Fibroblast of the aortic adventitia (primary cell): ENCODE results near the gene SMC6. TPM values are rescaled to one million over a fixed set of nuclear protein-coding genes. Genes with fewer than 3 reads are reported as not detected.

ENCODE experiments used
- DNase-seq: peaks from one replicate; pipeline ENCODE4 v3.0.0-alpha.2; 2010; ENCODE audit warnings: low read depth
- H3K4me3 ChIP-seq: 2 replicates; pipeline ENCODE4 v1.5.1; 2011; ENCODE audit warnings: low read depth, mild to moderate bottlenecking, control low read depth, low read length, moderate library complexity
- total RNA-seq: library from RNA; depleted of rRNA; stranded (reverse); fragments of >200 nt; gene quantifications from 2 replicates; pipeline ENCODE4 v1.2.3, GENCODE V29; 2012; ENCODE audit warnings: low replicate concordance
- TF ChIP-seq, protein P1 (sequence below): IDR thresholded peaks from 2 replicates; pipeline ENCODE4 v1.5.1; 2011; ENCODE audit warnings: mild to moderate bottlenecking, low read length, control low read depth, inconsistent platforms; ENCODE audit not compliant: insufficient read depth

Gene SMC6
- total RNA-seq, 1 donor, result 31.0 TPM

DNA sequence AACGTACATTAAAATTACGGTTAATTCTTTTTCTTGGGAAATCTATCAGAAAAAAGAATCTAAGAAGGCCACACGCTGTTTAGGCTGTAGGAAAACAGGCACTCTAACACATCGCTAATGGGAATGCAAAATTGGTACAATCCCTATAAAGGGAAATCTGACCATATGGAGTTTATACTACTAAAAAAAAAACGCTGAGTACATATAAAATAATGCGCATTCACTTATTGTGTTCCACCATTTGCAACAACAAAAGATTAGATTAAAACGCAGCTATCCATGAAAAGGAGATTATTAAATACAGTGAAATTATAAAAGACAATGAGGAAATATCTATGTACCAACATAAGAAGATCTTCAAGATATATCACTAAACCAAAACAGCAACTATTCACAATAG, 62.8 kb downstream of the SMC6 start:
- no peak for DNase-seq
- no peak overlapping the region for H3K4me3 ChIP-seq
- TF ChIP-seq, protein P1, sequence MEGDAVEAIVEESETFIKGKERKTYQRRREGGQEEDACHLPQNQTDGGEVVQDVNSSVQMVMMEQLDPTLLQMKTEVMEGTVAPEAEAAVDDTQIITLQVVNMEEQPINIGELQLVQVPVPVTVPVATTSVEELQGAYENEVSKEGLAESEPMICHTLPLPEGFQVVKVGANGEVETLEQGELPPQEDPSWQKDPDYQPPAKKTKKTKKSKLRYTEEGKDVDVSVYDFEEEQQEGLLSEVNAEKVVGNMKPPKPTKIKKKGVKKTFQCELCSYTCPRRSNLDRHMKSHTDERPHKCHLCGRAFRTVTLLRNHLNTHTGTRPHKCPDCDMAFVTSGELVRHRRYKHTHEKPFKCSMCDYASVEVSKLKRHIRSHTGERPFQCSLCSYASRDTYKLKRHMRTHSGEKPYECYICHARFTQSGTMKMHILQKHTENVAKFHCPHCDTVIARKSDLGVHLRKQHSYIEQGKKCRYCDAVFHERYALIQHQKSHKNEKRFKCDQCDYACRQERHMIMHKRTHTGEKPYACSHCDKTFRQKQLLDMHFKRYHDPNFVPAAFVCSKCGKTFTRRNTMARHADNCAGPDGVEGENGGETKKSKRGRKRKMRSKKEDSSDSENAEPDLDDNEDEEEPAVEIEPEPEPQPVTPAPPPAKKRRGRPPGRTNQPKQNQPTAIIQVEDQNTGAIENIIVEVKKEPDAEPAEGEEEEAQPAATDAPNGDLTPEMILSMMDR, result no peak

- DNase-seq, result no peak
- no peak overlapping the region for H3K4me3 ChIP-seq
- TF ChIP-seq, protein P1, result no peak
Observed at GRCh38 chr2:17689010-17689409, 64.6 kb downstream of the SMC6 start.

DNA sequence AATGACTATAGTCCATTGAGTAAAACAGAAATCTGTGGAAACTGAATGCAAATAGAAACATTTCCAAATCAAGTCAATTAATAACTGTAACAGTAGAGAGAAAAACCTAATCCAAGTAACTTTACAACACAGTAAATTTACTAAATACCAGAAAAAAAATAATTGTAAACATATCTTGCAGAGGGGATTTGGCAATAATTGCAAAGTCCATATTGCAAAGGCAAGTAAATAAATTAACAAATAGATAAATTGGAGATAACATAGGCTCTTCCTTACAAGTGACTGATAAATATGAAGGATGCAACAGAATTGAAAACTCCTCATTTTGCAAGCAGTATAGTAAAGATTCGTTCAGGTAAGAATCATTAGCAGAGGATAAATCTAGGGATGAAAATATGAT, 65.0 kb downstream of the SMC6 start:
- DNase-seq, result no peak
- no peak overlapping the region for H3K4me3 ChIP-seq
- TF ChIP-seq, protein P1, result no peak

- no peak overlapping the region for H3K4me3 ChIP-seq
- TF ChIP-seq, protein P1, result no peak
- no peak for DNase-seq
Observed at GRCh38 chr2:17683981-17684380, 69.6 kb downstream of the SMC6 start.

- no peak for DNase-seq
- TF ChIP-seq, protein P1, result no peak
- no peak overlapping the region for H3K4me3 ChIP-seq
Observed at GRCh38 chr2:17682098-17682857, 71.3 kb downstream of the SMC6 start.

DNA sequence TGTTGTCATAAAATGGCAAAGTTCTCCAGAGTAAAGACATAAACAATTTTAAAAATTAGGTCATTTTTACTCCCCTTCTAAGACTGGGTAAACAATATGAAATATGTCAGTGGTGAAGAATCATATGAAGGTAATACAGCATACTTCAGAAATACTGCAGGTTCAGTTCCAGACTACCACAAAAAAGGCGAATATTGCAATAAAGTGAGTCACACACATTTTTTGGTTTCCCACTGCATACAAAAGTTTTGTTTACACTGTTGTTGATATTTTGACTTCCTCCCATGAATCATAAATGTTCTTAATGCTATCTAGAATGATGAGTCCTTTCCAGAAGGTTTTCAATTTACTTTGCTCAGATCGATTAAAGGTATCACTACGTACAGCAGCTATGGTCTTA, 73.5 kb downstream of the SMC6 start:
- TF ChIP-seq, protein P1, result no peak
- no peak overlapping the region for H3K4me3 ChIP-seq
- DNase-seq, result no peak

GRCh38 chr2:17674817-17675216, 78.8 kb downstream of the SMC6 start:
- TF ChIP-seq, protein P1, result no peak
- H3K4me3 ChIP-seq, result no peak overlapping the region
- DNase-seq, result no peak
